ENCODE results near the gene MCOLN1. TPM values are rescaled to one million over a fixed set of nuclear protein-coding genes. Genes with fewer than 3 reads are reported as not detected.
A peak's percentile ranks its signal among the peaks of the same experiment; 100 is the strongest.

Gene MCOLN1
- total RNA-seq, 5 donors from 2014 or later (not counting 1 experiment from before 2014, with no cell fraction given), result 13.0 to 16.7 (median 15.3) TPM

- H3K27ac ChIP-seq (ENCODE audit: low read length), result no peak overlapping the region
- no peak overlapping the region for H3K4me3 ChIP-seq (ENCODE audit: control insufficient read depth in 1 of 2, extremely low read depth in 1 of 2, low read length in 1 of 2)
- Mint-ChIP-seq H3K27me3 (no peaks in the 10 kb centered on the region), H3K27ac (no peak overlapping the region), H3K9me3 (no peaks in the 10 kb centered on the region), H3K4me1 (peaks cover 0 to 7% (median 5%) of the 10 kb centered on the region in 3 donors), H3K4me3 (no peak overlapping the region), H3K36me3 (peaks cover 12% of the 10 kb centered on the region)
- peaks cover under 1 to 17% of the 10 kb centered on the region in 2 experiments for H3K4me1 ChIP-seq (ENCODE audit: control insufficient read depth in 1 of 2, extremely low read depth in 1 of 2, insufficient read depth in 2 of 2, low read length in 2 of 2)
- ATAC-seq (replicated peaks in 1 of 4) (no peak), DNase-seq (no peak)
- WGBS (ENCODE audit: insufficient coverage), result 95% methylated on average over 32 of the region's 33 CpGs
- peaks cover 7 to 11% of the 10 kb centered on the region in 2 donors for H3K36me3 ChIP-seq (ENCODE audit: control insufficient read depth in 2 of 2, extremely low read depth in 1 of 2, insufficient read depth in 1 of 2, low read length in 1 of 2)
- POLR2A ChIA-PET, result interaction anchor here in 1 of 2 donors (0.5 kb wide), 1 partner anchor 63 kb away, joined by 4 read pairs; no protein-coding TSS in a partner anchor
- H3K9me3 ChIP-seq, result no peaks in the 10 kb centered on the region
- CTCF ChIA-PET, result no interaction called here
- H3K27me3 ChIP-seq (replicated peaks in 1 of 2; ENCODE audit: control insufficient read depth in 2 of 2, extremely low read depth in 1 of 2, insufficient read depth in 2 of 2, low read length in 1 of 2), result no peaks in the 10 kb centered on the region
These were observed 7.4 kb downstream of the MCOLN1 start for GRCh38 chr19:7529610-7530490.

DNA sequence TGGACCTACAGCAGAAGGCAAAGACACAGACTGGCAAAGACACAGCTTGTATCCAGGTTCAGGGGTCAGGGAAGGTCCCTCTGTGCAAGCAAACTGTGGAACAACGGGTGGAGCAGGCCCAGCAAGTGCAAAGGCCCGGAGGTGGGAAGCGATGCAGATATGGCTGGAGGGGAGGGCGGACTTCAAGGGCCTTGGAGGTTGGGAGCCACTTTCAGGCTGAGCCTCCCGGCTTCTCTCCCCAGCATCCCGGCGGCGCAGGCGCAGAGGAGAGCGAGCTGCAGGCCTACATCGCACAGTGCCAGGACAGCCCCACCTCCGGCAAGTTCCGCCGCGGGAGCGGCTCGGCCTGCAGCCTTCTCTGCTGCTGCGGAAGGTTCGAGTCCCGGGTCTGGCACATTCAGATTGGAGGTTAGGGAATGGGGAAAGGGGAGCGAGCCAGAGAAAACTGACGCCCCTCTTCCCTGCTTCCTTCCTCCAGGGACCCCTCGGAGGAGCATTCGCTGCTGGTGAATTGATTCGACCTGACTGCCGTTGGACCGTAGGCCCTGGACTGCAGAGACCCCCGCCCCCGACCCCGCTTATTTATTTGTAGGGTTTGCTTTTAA lies 11.0 kb downstream of the MCOLN1 start:
- peaks cover 9% of the 10 kb centered on the region for H3K36me3 Mint-ChIP-seq
- Histone ChIP-seq H3K4me3 (ENCODE audit: control insufficient read depth in 1 of 2, extremely low read depth in 1 of 2, low read length in 1 of 2) (peak overlapping the region; percentile 58 to 96), H3K36me3 (ENCODE audit: control insufficient read depth in 2 of 2, extremely low read depth in 1 of 2, insufficient read depth in 1 of 2, low read length in 1 of 2) (peaks cover 3 to 6% of the 10 kb centered on the region in 2 donors), H3K9me3 (no peaks in the 10 kb centered on the region), H3K27me3 (replicated peaks in 1 of 2; ENCODE audit: control insufficient read depth in 2 of 2, extremely low read depth in 1 of 2, insufficient read depth in 2 of 2, low read length in 1 of 2) (no peaks in the 10 kb centered on the region), H3K27ac (ENCODE audit: low read length) (no peak overlapping the region), H3K4me1 (ENCODE audit: control insufficient read depth in 1 of 2, extremely low read depth in 1 of 2, insufficient read depth in 2 of 2, low read length in 2 of 2) (peaks cover 9 to 32% of the 10 kb centered on the region in 2 experiments)
- peaks cover 13 to 22% (median 21%) of the 10 kb centered on the region in 3 donors for H3K4me1 Mint-ChIP-seq
- peak overlapping the region; percentile 90 to 97 (median 91) for H3K4me3 Mint-ChIP-seq
- 67% methylated on average over 8 of the region's 30 CpGs for WGBS (ENCODE audit: insufficient coverage)
- no peaks in the 10 kb centered on the region for H3K27me3 Mint-ChIP-seq
- ChIA-PET POLR2A (no interaction called here), CTCF (no interaction called here)
- H3K27ac Mint-ChIP-seq, result peak overlapping the region; percentile 52 to 64
- no peaks in the 10 kb centered on the region for H3K9me3 Mint-ChIP-seq
- ATAC-seq (replicated peaks in 1 of 4), result no peak
- DNase-seq, result no peak

DNA sequence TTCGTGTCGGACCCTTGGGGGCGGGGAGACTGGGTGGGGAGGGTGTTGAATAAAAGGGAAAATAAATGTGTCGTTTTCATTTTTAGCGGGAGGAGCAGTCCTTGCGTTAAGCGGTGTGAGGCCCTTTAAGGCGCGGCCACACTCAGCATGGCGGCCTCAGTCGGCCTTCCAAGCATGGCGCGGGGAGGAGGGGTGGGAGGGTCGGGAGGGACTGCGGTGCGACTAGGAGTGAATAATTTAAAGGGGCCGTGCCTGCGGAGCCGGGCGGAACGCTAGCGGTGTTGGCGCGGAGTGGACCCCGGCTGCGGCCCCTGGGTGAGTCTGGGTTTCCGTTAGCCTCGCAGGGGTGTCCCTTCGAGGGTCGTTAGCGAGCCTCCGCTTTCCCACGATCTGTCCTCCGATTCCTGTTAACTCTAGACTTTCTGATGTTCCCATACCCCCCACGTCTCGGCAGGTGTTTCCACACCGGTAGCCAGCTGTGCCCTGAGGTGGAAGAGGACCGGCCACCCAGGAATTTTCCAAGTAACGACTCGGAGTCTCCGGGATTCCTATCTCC lies 11.6 kb downstream of the MCOLN1 start:
- ChIA-PET POLR2A (no interaction called here), CTCF (interaction anchor here in 1 of 2 donors (1.1 kb wide), 1 partner anchor 11 kb away, joined by 3 read pairs; no protein-coding TSS in a partner anchor)
- H3K27me3 ChIP-seq (replicated peaks in 1 of 2; ENCODE audit: control insufficient read depth in 2 of 2, extremely low read depth in 1 of 2, insufficient read depth in 2 of 2, low read length in 1 of 2), result no peaks in the 10 kb centered on the region
- ATAC-seq (replicated peaks in 1 of 4), result peak; percentile 57 to 64 (median 61)
- peak overlapping the region; percentile 90 to 97 (median 91) for H3K4me3 Mint-ChIP-seq
- H3K27me3 Mint-ChIP-seq, result no peaks in the 10 kb centered on the region
- H3K4me3 ChIP-seq (ENCODE audit: control insufficient read depth in 1 of 2, extremely low read depth in 1 of 2, low read length in 1 of 2), result peak overlapping the region; percentile 96 to 97
- H3K27ac ChIP-seq (ENCODE audit: low read length), result peak overlapping the region; percentile 81
- H3K4me1 ChIP-seq (ENCODE audit: control insufficient read depth in 1 of 2, extremely low read depth in 1 of 2, insufficient read depth in 2 of 2, low read length in 2 of 2), result peaks cover 9 to 32% of the 10 kb centered on the region in 2 experiments
- peaks cover 13 to 22% (median 21%) of the 10 kb centered on the region in 3 donors for H3K4me1 Mint-ChIP-seq
- no peaks in the 10 kb centered on the region for H3K9me3 ChIP-seq
- DNase-seq, result peak; percentile 70 to 90 (median 81)
- H3K36me3 Mint-ChIP-seq, result peaks cover 8% of the 10 kb centered on the region
- H3K36me3 ChIP-seq (ENCODE audit: control insufficient read depth in 2 of 2, extremely low read depth in 1 of 2, insufficient read depth in 1 of 2, low read length in 1 of 2), result peaks cover 0 to 6% of the 10 kb centered on the region in 2 donors
- H3K27ac Mint-ChIP-seq, result peak overlapping the region; percentile 73 to 86
- 0% methylated on average over 30 of the region's 41 CpGs for WGBS (ENCODE audit: insufficient coverage)
- no peaks in the 10 kb centered on the region for H3K9me3 Mint-ChIP-seq

GRCh38 chr19:7534531-7535046 lies 12.2 kb downstream of the MCOLN1 start:
- no peaks in the 10 kb centered on the region for H3K27me3 ChIP-seq (replicated peaks in 1 of 2; ENCODE audit: control insufficient read depth in 2 of 2, extremely low read depth in 1 of 2, insufficient read depth in 2 of 2, low read length in 1 of 2)
- H3K4me3 ChIP-seq (ENCODE audit: control insufficient read depth in 1 of 2, extremely low read depth in 1 of 2, low read length in 1 of 2), result peak overlapping the region; percentile 96 to 97
- H3K27me3 Mint-ChIP-seq, result no peaks in the 10 kb centered on the region
- H3K9me3 ChIP-seq, result no peaks in the 10 kb centered on the region
- 0% methylated on average over 22 of the region's 27 CpGs for WGBS (ENCODE audit: insufficient coverage)
- ATAC-seq (replicated peaks in 1 of 4) (peak; percentile 15 to 31 (median 17)), DNase-seq (peak in 18 of 35 experiments; percentile 15 to 56 (median 26))
- ChIA-PET POLR2A (no interaction called here), CTCF (interaction anchor here in 1 of 2 donors (1.0 to 1.1 kb wide), 2 partner anchors 12 to 335 kb away, joined by 3 read pairs; no protein-coding TSS in a partner anchor)
- H3K36me3 Mint-ChIP-seq, result peaks cover 6% of the 10 kb centered on the region
- peaks cover 9 to 32% of the 10 kb centered on the region in 2 experiments for H3K4me1 ChIP-seq (ENCODE audit: control insufficient read depth in 1 of 2, extremely low read depth in 1 of 2, insufficient read depth in 2 of 2, low read length in 2 of 2)
- no peaks in the 10 kb centered on the region for H3K9me3 Mint-ChIP-seq
- H3K27ac ChIP-seq (ENCODE audit: low read length), result peak overlapping the region; percentile 81
- H3K4me1 Mint-ChIP-seq, result peaks cover 13 to 22% (median 21%) of the 10 kb centered on the region in 3 donors
- peaks cover 0 to 6% of the 10 kb centered on the region in 2 donors for H3K36me3 ChIP-seq (ENCODE audit: control insufficient read depth in 2 of 2, extremely low read depth in 1 of 2, insufficient read depth in 1 of 2, low read length in 1 of 2)
- H3K27ac Mint-ChIP-seq, result peak overlapping the region; percentile 73 to 86
- peak overlapping the region; percentile 90 to 97 (median 91) for H3K4me3 Mint-ChIP-seq

DNA sequence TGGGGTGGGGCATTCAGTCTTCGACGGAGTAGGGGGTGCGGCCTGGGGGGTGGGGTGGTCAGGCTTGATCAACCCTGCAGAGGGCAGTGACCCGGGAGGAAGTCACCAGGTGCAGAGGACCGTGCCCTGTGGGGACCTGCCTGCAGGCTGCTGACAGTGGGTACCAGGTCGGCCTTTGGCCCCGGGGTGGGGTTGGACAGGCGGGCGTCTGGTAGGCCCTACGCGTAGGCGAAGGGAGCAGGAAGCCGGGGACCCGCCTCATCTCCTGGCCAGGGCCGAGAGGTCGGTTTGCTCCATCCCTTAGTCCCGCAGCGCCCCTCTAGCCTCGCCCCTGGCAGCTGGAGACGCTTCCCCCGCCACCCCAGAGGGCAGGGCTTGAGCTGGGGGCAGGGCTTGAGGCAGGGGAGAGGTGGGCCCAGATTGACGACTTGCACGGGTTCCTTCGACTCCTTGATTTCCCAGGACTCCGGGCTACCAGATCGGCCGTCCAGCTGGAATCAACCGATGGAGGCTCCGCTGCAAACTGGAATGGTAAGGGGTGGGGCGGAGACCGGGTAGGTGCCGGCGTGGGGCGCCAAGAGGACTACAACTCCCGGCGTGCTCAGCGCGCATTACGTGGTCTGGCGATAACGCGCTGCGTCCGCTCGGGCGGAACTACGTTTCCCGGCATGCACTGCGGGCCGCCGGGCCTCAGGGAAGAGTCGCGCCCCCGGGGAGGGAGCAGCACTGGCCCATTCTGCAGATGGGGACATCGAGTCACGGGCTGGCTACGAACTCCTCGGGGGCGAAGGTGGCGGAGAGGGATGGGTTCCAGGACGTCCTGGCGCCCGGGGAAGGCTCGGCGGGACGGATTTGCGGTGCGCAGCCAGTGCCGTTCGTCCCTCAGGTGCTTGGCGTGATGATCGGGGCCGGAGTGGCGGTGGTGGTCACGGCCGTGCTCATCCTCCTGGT lies 12.9 kb downstream of the MCOLN1 start, which contains the start of gene PNPLA6:
TSS of gene PNPLA6 (plus strand) at position 671 of the 951 bp plus-strand sequence. CDS start at position 743, 72 bp downstream.
- Mint-ChIP-seq H3K36me3 (peaks cover 9% of the 10 kb centered on the region), H3K4me1 (peaks cover 13 to 22% (median 21%) of the 10 kb centered on the region in 3 donors), H3K27me3 (no peaks in the 10 kb centered on the region), H3K4me3 (peak within 1 kb of the TSS; percentile 90 to 97 (median 91)), H3K27ac (peak within 1 kb of the TSS; percentile 86 to 95), H3K9me3 (no peaks in the 10 kb centered on the region)
- peak; percentile 79 to 86 (median 80) for ATAC-seq (replicated peaks in 1 of 4)
- Histone ChIP-seq H3K27me3 (replicated peaks in 1 of 2; ENCODE audit: control insufficient read depth in 2 of 2, extremely low read depth in 1 of 2, insufficient read depth in 2 of 2, low read length in 1 of 2) (no peaks in the 10 kb centered on the region), H3K4me1 (ENCODE audit: control insufficient read depth in 1 of 2, extremely low read depth in 1 of 2, insufficient read depth in 2 of 2, low read length in 2 of 2) (peaks cover 9 to 32% of the 10 kb centered on the region in 2 experiments), H3K9me3 (no peaks in the 10 kb centered on the region), H3K36me3 (ENCODE audit: control insufficient read depth in 2 of 2, extremely low read depth in 1 of 2, insufficient read depth in 1 of 2, low read length in 1 of 2) (peaks cover 0 to 11% of the 10 kb centered on the region in 2 donors), H3K27ac (ENCODE audit: low read length) (peak within 1 kb of the TSS; percentile 81), H3K4me3 (ENCODE audit: control insufficient read depth in 1 of 2, extremely low read depth in 1 of 2, low read length in 1 of 2) (peak within 1 kb of the TSS; percentile 96 to 97)
- DNase-seq, result peak; percentile 78 to 95 (median 90)
- ChIA-PET CTCF (interaction anchor here (0.6 to 1.0 kb wide), 3 partner anchors 13 to 334 kb away, joined by 3 to 4 read pairs (median 3); partner anchors contain the start of gene MCOLN1 (in 1 of the 2)), POLR2A (no interaction called here)
- 0% methylated on average over 76 of the region's 76 CpGs for WGBS (ENCODE audit: insufficient coverage)
